HG03565 (cell line): ENCODE measurements around the gene HDAC10.
A peak's percentile ranks its signal among the peaks of the same experiment; 100 is the strongest.

Experiments used
- ATAC-seq: cut with Tn5 transposase; IDR thresholded peaks from one replicate; pipeline ENCODE4 v1.9.1; 2021; ENCODE audit warnings: mild to moderate bottlenecking, moderate library complexity; ENCODE audit not compliant: unreplicated experiment

The HDAC10 gene

DNA sequence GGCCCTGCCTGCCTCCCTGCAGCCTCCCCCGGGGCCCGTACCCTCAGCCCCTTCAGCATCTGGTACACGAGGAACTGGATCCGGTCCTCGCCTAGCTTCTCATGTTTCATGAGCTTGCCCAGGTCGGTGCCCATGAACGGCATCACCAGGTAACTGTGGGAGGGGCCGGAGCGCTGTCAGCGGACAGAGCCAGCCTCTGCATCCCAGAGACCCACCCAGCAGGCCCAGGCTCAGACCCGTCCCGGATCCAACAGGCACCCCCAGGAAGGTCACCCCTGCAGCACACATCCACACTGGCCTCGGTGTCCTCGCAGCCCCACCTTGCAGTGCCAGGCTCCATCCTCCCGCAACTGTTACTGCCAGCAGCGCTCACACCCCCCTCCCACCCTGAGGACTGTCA is 6.0 kb upstream of the HDAC10 start:
- ATAC-seq = no peak

DNA sequence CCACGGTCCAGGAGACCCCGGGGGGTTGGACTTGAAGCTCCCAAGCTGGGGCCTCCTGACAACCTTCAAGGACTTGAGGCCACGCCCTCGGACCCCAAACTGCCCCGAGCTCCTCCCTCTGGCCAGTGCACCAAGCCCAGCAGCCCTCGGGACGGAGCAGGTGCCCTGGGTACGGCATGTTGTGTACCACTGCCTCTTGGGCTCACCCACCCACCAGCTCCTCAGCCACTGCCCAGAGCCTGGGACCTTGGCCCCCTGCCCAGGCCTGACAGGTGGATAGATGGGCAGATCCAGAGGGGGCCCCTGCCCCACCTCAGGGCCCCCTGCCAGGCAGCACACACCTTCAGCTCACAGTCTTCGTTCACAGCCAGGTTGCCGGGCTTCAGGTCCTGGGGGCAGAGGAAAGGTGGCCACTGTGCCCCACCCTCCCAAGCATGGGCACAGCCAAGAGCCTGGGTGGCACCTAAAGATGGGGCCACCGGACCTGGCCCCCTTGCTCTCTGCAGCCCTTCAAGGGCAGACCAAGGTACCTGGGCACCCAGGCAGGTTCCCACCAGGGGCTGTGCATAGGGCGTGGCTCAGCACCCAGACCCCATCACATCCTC is 5.3 kb upstream of the HDAC10 start:
- no peak for ATAC-seq

DNA sequence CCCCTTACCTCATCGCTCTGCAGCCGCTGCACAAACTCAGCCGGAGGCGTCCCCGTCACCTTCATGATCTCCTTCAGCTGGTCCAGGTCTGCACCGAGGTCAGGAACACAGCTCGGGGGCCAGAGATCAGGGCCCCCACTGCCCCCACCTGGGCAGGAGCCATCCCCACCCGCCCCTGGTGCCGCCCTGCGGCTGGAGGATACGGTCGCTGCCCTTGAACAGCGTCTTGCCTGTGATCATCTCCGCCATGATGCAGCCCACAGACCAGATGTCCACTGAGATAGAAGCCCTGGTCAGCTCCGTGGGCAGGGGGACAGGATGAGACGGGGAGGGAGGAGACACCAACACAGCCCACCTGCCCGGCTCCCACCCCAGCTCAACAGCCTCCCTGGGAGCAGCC is 4.5 kb upstream of the HDAC10 start:
- no peak for ATAC-seq

DNA sequence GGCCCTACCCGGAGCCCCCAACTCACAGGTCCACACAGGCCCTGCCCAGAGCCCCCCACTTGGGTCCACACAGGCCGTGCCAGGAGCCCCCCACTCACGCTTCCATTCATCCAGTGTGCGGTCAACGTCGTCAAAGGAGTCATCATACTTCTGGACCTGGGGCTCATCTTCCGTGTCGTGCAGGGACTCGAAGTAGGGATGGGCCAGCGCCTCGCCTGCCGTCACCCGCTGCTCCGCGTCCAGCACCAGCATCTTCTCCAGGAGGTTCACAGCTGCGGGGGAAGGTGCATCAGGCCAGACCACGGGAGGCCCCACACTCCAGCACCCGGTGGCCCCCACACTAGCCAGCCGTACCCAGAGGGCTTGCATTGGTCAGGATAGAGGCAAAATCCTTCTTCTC is 4.0 kb upstream of the HDAC10 start:
- no peak for ATAC-seq

DNA sequence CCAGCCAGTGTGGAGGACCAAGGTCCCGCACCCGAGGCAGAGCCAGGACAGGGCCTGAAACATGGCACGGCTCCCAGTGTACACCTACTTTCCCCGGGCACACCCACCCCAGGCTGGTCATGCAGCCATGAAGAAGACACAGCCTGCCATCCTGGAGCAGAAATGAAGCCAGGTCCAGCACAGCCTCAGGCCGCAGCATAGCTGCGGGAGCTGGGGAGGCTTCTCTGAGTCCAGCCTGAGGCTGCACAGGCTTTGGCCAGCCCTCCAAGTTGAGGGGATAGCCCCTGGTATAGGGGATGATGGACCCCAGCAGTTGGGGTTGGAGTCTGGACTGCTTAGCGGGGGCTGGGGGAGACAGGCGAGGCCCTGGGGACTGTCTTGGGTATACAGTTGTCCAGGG is 2.9 kb upstream of the HDAC10 start:
- ATAC-seq = no peak

DNA sequence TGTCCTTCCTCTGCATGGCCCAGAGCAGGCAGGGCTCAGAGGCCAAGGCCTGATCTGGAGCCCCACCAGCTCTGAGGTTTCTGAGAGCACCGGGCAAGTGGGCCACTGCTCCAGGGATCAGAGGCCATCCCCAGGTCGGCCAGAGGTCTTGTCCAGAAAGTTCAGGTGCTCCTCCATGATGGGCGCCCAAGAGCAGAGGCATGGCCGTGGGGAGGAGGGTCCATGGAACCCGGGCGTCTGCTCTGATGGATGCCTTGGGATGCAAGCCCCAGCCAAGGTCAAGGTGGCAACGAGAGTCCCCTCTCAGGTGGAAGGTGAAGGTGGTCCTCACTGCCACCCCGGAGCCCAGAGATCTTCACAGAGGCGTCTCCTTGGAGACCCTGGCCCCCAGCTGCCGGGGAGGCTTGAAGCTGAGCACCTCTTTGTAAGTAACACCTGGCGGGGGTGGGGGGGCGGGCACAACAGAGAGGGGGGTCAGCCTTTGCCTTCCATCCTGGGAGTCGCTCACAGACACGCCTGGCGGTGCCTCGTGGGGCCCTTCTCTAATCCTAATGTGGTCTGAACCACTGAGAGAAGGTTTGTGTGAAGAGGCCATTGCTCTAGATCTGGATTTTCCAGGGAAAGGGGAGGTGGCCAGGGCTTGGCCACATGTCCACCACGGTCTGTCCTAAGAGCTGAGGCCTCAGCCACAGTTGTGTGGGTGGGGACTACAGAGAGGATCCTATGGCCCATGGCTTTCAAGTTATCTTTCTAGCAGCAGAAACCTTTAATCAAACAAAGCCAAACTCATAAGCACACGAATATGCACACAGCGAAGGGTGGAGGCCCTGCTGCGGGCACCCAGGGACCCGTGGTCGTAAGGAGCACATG is 2.2 kb upstream of the HDAC10 start:
- no peak for ATAC-seq

DNA sequence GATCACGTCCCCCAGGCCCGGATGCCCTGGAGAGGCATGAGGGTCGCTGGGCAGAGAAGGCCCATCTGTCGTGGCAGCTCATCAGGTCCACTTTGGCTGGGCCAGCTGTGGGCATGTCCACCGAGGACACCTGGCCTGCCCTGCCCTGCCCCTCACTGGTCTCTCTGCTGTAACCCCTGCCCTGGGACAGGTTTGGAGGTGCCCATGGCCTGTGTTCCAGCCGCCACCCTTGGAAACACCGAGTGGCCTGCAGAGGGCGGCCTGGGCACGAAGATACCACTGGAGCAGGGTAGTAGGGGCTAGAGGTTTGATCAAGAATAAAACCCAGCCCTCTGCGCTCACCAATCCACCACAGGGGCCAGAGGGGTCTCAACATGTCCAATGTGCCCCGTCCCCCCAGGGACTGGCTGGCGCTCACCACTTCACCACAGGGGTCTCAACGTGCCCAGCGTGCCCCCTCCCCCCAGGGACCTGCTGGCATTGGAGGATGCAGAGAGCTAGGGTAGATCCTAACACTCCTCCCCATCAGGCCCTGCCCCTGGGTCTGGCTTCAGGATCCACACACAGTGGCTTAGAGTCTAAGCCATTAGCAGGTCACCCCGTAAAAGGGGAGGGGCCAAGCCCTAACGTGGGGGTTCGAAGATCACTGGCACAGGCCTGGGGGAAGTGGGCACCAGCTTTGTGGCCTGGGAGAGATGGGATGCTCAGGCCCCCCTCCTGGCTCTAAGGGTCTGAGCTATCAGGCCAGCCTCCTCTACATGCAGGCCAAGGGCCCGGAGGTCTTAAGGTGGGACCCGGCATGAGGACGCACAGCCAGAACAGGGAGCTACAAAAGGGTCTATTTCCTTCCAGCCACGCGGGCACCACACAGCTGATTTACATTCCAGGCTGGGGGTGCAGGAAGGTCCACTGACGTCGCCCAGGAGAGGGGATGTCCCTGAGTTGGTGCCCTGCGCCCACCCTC is 1.3 kb upstream of the HDAC10 start:
- no peak for ATAC-seq

DNA sequence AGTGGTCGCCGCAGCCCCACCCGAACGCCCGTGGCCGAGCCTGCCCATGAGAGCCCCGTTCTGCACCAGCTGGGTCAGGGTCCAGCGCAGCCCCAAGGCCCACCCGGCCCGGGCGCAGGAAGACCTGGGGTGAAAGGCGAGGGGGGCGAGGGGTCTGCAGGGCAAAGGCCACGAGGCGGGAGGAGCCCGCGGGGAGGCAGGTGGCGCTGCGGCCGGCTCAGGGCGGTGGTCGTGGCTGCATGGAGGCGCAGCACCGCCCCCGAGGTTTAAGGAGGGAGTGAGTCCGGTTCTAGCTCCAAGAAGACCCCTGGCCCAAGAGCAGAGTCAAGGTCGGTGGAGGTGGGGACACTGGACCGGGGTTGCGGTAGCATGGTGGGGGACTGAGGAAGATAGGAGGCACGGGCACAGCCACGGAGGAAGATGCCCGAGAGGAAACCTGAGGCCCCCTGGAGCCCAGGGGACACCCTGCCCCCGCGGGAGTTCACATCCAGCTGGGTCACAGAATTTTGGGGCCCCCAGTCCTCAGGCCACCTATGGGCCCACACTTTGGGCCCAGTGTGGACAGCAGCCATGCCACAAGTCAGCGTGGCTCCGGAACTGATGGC is 514 bp upstream of the HDAC10 start:
- ATAC-seq = no peak

DNA sequence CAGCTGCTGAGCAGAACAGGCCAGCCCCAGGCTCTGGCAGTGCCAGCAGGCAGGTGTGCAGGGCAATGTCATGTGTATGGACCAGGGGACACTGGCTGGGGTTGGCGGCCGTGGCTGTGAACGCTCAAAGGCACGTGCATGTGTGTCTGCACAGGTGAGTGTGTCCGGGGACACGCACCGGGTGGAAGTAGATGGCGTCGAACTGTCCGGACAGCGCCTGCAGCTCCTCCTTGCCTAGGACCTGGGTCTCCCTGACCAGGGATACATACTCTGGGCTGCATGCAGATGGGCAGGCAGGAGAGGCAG is 863 bp downstream of the HDAC10 start:
- ATAC-seq = no peak

DNA sequence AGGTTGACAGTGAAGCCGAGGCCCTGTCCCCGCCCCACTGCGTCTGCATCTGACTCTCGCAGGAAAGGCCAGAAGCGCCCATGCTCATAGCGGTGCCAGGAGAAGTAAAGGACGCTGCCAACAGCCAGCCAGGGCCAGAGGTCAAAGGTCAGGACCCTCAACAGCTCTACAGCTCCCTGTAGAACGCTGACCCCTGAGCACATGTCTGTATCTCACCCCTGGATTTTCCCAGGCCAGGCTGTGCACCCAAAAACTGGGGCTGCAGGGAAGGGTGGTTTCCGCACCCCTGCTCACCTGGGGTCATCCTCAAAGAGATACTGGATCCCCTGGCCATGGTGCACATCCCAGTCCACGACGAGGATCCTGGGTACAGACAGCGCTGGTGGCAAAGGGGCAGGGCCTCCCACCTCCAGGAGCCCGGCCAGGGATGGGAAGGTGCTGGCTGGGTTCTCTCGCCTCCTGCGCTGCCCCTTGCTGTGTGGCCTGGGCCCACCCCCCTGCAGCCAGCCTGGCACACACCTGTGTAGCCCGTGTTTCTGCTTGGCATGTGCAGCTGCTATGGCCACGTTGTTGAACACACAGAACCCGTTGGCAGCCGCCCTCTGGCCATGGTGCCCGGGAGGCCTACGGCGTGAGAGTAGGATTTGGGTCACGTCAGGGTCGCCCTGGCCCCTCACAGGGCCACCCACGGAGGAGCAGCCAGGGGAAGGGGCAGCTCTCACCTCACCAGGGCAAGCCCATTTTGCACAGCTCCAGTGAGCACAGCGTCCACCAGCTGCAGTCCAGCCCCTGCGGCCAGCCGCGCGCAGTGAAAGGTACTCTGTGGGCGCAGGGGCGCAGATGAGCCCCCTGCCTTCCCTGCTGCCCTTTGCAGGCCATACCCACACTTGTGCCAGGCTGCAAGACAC is 1.5 kb downstream of the HDAC10 start:
- ATAC-seq = no peak

DNA sequence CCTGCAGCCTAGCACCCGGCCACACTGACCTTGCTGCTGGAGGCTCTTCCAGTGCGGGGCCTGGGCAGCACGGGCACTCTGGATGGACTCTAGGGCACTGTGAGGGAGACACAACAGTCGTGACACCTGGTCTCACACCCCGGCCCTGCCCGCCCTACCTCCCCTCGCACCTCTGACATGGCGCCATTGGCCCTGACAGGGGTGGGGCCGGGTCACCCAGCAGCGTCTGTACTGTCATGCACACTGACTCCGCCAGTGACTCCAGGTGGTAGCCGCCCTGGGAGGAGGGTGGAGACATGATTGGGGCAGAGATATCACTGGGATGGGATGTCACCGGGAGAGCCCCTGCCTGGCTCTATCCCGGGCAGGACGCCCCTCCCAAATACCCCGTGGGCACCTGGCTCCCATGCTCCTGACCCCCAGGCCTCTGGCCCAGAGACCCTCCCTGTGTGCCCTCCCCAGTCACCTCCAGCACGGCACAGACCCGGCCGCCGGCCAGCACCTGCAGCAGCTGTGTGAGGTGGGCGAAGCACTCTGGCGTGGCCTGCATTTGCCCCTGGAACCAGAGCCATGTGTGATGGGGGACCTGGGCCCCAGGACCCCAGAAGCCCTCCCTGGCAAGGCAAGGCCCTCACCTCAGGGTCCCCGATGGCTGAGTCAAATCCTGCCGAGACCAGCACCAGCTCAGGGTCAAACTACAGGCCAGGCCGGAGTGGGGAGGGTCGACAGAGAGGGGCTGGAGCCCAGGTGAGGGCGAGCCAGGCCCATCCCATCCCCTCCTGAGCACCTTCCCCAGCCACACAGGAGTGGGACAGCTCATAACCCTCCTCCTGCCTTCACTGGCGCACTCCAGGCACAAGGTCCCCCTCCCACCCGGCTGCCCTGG is 2.6 kb downstream of the HDAC10 start:
- no peak for ATAC-seq

DNA sequence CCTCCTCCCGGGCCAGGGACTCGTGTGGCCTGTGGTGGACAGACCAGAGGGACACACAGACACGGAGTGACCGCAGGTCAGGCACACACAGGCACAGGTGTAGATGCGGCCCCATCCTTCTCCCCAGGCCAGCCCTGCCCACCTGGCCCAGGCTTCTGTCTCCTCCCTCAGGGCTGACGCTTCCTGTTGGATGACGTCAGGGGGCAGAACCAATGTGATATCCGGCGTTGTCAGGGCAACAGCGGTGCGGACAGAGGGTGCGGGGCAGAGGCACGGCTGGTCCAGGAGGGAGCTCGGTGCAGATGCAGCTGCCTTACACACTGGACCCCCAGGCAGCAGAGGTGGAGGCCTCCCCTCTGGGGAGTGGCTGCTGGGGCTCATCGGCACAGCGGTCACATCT is 3.3 kb downstream of the HDAC10 start:
- ATAC-seq = no peak

DNA sequence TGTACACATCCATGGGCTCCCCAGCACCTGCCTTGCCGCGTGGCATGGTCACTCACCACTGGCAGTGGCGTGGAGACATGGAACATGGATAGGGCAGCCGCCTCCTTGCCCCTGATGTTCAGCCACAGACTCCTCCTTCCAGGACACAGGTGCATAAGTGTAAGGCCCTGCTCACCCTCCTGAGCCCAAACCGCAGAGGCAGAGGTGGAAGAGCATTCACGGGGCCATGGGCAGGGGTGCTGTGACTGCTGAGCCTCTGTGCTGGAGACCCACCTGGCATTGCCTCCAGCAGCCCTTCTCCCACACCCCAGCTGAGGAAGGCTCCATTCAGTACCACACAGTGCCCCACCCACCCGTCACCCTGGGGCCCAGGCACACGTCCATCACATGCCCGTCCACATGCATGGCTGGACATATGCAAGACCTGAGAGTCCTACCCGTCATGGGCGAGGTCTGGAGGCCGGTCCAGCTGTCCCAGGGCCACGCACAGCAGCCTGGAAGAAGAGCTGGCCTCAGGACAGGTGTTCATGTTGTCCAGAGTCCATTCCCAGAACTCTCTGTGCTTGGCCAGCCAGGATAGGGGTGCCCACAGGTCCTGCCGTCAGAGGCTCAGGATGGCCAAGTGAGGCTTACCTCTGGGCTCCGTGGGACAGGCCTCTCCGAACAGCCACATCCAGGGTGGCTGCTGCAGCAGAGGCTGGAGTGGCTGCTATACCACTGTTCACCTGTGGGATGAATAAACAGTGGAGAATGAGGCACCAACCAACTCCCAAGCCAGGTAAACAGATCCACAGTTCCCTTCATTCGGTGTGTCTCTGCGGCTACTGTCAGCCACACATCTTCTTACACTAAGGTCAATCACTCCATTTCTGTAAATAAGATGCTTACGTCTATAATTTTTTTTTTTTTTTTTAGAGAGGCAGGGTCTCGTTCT is 4.6 kb downstream of the HDAC10 start:
- no peak for ATAC-seq

DNA sequence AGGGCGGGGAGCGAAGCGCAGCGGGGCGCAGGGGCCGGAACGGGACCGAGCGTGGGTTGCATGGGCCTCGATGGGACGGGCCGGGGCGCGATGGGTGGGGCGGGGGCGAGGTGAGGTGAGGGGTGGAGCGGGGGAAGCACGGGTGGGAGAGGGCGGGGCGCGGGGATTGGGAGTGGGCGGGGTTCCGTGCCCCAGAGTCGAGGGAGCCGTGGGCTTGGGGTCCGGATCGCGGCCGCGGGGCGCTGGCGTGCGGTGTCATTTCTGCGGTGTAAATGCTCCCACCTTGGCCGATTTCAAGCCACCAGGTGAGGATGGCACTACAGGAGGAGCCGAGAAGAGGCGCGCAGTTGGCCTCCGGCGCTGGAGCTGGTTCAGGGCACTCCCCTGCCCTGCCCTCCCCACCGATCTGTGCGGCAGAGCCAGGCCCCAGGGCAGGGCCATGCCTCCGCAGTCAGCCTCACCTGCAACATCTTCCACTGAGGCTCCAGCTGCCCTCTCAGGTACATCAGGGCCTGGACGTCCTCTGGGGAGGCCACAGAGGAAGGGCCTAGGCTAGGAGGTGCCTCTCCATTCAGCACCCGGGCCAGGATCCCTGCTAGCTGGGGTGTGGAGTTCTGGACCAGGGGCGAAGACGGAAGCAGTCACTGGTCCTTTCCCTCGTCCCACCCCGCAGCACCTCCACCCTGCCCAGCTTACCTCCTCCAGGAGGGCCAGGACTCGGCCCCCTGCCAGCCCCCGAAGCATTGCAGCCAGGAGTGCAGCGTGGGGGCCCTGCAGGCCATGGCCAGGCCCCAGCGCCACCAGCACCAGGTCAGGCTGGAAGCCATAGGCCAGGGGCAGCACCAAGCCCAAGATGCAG is 5.6 kb downstream of the HDAC10 start:
- ATAC-seq = no peak

DNA sequence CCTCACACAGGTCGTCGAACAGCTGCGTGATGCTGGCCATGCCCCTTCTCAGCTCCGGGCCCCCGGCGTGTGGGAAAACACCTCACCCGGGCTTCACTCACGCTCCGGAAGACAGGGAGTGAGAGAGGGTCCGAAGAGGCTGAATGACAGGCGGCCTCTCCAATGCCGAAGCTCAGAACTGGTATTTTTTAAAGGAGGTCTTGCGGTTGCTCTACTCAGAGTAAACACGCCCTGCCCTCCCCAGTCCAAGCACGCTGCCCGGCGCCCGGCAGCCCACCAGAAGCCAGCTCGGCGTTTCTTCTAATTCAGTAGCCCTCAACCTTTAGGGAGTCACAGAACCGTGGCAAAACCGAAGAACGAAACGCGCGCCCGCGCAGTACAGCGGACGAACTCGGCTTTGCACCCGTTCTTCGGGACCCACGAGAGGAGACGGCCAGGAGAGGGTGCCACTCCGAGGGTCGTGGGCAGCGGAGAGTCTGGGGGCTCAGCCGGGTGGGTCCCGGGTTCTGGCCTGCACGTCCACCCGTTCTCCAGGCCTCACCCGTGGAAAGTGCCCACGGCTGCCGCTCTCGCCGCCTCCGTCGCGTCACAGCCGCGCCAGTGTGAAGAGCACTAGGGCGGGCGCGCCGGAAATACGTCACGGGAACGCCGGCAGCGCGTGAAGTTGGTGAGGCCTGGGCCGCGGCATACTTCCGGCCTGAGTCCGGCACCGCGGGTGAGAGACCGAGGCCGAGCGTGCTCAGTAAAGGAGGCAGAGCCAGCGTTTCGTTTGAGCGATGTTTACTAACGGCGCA is 6.4 kb downstream of the HDAC10 start, which contains the start of gene TUBGCP6:
Gene TUBGCP6, minus strand, starts transcription at position 604 of the 794 bp plus-strand sequence. Its CDS starts 564 bp downstream, at position 40.
- ATAC-seq = peak; percentile 63

DNA sequence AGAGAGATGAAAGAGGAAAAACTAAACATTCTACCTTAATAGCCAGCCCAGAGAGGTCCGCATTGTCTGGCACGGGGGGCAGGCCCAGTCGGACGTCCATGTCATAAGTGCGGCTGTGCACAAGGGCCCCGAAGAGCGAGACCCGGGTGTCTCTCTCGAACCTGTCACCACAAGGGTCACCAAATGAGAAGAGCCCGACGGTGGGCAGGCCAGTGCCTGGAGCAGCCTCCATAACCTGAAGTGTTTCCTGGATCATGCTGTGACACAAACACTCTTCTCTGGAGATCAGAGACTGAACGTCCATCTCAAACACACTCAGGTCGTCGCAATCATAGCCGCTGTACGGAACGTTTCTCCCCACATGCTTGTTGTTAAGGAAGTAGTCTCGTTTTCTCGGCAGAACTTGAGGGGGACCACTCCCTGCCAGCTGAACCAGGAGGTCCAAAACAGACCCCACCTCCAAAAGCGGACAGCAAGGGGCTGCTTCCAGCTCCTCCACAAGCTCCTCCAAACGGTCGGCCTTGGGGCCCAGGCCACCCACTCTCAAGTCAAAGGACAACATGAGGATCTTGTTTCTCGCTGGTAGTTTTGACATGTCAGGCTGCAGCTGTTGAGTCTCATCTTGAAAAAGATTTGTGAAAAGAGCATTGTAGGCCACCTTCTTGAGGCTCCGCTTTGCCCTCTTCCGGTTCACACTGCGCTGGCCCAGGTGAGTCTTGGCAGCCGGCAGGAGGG is 7.2 kb downstream of the HDAC10 start:
- ATAC-seq = no peak
